NOMO-1 (cell line): ENCODE data around the gene ZNF414.
"Not testable (repeated sequence)": the region's sequence is repeated elsewhere in the genome, so short reads cannot be mapped to it uniquely, and the experiment has no call there.

Experiments used
- DNase-seq, 2 experiments: peaks; one replicate each; lab custom pipeline; 2025; ENCODE audit not compliant: unreplicated experiment in 2 of 2; lab: John Stamatoyannopoulos, UW

Gene ZNF414

DNA sequence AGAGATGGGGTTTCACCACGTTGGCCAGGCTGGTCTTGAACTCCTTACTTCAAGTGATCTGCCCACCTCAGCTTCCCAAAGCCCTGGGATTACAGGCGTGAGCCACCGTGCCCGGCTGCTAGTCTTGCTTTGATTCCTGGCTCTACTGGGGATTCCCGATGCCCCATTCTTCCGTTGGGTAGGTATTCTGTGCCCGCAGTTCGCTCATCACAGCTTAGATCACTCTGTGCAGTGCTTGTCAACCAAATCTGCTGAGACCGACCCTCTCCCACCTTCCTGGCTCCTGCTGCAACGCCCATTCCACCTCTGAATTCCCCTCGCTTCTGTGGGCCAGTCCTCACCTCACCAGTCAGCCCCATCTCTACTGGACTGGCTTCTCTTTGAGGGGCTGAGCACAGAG lies 4.6 kb upstream of the ZNF414 start:
- DNase-seq = no peak

DNA sequence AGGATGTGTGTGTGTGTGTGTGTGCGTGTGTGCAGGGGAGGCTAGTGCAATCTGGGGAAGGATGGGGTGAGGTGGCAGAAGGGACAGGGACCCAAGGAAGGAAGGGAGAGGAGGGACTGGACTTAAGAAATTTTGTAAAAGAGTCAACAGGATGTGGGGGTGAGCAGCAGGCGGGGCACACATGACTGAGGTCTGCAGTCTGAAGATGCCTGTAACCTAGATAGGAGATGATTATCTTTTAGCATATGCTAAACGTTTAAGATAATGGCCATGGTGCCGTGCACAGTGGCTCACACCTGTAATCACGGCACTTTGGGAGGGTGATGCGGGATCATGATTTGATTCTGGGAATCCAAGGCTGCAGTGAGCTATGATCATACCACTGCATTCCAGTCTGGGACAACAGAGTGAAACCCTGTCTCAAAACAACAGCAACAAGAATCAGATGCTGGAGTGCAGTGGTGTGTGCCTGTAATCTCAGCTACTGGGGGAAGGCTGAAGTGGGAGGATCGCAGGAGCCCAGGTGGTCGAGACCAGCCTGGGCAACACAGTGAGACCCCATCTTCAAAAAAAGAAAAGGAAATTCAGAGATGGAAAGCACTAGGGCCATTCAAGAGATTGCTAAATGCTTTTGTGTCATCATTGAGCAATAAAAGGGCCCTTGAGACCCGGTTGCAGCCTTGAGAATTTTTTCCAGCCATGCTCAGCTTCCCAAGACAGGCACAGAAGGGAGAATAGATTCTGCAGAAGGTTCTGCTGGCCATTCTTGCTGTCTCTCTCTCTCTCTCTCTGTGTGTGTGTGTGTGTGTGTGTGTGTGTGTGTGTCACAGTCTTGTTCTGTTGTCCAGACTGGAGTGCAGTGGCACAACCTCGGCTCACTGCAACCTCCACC lies 3.8 kb upstream of the ZNF414 start:
- peak; percentile 65 to 79 for DNase-seq

DNA sequence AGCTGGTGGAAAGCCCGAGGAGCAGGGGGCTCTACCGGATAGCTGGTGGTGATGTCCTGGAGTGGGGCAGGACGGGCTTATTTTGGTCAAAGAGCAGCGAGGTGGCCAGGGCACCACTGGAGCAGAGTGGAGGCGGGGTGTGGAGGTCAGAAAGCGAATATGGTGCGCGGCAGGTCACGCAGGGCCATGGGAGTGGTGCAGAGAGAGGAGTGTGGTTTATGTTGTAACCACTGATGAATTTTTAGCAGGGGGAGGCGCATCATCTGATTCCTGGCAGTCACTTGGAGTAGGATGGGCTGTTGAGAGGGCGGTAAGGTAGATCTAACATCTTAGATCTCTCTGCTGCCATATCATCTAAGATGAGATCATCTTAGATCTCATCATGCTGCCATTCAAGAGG lies 1.4 kb upstream of the ZNF414 start:
- DNase-seq = peak; percentile 82 to 86

DNA sequence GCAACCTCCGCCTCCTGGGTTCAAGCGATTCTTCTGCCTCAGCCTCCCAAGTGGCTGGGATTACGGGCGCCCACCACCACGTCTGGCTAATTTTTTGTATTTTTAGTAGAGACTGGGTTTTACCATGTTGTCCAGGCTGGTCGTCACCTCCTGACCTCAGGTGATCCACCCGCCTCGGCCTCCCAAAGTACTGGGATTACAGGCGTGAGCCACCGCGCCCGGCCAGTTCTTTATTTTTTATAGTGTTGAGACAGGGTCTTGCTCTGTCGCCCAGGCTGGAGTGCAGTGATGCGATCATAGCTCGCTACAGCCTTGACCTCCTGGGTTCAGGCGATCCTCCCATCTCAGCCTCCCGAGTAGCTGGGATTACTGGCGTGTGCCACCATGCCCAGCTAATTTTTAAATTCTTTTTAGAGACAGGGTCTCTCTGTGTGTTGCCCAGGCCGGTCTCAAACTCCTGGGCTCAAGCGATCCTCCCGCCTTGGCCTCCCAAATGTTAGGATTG lies 590 bp upstream of the ZNF414 start:
- DNase-seq = not testable (repeated sequence)

DNA sequence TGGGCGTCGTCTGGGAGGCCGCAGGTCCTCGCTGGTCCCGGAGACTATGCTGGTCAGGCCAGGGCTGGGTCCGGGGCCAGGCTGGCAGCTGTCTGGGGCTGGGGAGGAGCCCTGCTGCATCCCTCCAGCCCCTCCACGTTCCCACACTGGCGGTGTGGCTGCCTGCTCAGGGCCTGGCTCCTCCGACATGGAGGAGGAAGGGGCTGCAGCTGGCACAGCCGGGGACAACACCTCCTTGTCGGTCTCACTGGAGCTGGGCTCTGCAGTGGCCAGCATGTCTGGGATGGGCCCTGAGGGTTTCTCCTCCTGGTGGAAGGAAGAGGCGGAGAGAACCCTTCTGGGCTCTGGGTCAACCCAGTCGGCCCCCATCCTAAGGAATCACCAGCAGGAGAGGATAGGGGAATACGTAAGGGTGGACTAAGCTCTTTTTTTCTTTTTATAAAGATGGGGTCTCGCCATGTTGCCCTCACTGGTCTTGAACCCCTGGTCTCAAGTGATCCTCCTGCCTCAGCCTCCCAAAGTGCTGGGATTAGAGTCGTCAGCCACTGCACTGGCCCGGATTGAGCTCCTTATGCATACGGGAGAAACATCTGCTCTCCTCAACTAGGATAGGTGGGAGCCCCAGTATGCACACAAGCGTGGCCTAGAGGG lies 806 bp downstream of the ZNF414 start:
- DNase-seq = no peak

DNA sequence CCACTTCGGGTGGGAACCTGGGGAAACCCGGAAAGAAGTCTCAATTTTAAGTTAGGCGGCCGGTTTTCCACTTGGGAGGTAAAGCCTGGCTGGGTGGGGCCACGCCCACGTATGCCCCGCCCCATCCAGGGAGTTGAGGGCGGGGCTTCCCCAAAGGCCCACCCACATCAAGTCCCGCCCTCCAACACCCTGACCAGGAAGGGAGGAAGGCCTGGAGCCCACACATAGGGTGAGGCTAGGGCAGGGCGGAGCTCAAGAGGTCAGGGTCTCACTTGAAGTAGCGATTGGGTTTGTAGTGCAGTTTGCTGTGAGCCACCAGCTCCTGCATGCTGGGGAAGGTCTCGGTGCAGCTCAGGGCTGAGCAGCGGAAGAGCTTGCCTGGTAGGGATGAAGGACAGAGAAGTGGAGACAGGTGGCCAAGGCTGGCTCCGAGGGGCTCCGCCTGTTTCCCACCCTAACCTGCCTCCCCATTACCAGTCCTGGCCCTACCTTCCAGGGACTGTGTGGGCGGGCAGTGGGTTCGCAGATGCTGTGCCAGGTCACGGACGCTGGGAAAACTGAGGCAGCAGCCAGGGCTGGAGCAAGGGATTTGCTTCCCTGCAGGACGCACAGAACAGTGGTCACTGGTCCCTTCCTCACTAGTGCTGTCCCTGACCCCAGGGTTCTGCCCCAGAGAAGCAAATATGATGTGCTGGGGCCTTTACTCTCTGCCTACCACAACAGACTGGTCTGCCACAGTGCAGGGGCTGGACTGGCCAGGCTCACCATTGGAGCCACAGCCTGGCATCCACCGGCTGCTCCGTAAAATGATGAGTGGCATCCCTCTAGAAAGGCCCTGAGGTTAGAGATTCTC lies 1.6 kb downstream of the ZNF414 start:
- DNase-seq = no peak

DNA sequence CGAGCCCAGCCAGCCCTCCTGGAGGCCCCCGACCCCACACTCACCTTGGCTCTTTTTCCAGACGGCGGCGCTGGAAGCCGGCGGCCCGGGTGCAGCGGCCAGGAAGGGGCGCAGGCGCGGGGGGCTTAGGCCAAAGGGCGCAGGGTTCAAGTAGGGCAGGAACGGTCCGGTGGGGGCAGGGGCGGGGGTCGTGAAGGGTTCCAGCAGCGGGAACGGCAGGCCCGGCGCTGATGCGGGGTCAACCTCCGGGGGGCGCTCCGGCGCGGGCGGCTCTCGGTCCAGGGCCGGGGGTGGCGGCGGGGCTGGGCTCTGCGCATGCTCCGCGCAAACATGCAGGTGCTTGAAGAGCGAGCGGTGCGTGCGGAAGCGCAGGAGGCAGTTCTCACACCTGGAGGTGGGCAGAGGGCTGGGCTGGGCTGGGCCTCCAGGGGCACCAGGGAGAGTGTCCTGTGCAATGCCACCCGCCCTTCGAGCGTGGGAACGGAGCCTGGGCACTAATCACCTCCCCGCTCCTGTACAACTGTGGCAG lies 2.3 kb downstream of the ZNF414 start:
- no peak for DNase-seq

DNA sequence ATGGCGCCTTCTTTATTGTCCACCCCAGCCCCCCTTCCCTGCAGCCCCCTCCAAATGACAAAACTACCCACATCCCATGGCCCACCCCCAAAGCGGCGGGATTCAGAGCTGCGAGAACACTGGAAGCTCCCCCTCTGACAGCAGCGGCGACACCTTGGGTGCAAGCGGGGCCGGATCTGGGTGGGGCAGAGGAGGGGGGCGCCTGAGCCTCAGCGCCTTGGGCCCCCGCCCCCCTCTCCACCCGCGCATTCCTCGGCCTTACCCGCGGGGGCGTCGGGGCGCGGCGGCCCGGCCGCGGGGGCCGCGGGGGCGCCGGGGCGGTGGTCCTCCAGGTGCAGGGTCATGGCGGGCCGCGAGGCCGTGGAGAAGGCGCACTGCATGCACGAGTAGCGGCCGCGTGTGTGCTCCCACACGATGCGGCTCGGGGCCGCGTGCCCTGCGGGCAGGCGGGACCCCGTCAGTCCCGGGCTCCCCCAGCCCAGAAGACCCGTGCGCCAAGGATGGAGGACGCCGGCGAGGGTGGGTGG lies 3.3 kb downstream of the ZNF414 start:
- no peak for DNase-seq

DNA sequence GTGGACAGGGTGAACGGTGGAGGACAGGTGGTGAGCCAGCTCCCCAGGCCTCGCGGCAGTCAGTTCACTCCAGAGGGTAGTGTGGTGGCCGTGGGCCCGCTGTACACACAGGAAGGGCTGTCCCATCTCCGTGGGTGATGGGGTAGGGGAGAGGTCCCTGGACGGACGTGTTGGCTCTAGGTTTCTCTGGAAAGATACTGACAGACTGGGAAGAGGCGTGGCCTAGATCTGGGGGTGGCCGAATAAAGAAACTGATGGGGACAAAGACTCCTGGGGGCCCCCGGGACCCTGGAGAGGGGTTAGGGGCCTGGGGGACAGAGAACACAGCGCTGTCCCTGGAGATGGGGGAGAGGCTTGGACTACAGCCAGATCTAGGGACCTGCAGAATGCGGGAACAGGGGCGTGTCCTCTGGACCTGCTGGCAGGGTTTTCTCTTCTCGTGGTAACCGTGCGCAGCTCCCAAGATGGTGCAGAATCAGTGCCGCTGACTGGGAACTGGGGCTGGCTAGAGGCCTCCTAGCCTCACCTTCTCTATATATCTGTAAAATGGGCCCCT lies 7.5 kb downstream of the ZNF414 start:
- DNase-seq = no peak

DNA sequence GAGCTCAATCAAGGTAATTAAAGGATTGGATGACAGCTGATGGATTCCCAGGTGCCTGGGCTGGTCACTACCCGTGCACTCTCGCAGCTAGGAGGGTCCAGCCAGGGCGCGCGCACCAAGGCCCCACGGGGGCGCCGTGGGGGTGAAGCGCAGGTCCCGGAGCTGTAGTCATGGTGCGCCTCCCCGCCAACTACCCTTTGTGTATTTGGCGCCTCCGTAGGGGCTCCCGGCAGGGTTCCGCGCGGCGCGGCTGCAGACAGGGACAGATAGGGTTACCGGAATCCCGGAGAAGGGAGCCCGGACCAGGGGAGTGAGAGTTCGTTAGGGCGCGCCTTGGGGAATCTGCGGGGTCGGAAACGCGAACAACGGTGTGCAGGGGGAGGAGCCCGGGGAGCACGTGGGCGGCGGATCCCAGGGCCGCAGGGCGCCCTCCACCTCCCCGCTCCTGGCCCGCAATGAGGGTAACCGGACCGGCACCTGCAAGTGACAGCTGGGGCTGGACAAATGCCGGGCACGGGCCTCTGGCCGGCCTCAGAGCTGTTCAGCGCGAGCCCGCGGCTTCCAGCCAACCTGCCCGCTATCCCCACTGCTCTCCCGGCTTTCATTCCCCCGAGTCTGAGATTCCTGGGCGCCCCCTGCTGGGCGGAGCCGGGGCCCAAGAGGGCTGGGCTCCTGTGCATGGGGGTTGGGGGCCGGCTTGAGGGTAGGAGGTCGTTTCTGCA lies 8.1 kb downstream of the ZNF414 start:
- DNase-seq = peak; percentile 61 to 69

DNA sequence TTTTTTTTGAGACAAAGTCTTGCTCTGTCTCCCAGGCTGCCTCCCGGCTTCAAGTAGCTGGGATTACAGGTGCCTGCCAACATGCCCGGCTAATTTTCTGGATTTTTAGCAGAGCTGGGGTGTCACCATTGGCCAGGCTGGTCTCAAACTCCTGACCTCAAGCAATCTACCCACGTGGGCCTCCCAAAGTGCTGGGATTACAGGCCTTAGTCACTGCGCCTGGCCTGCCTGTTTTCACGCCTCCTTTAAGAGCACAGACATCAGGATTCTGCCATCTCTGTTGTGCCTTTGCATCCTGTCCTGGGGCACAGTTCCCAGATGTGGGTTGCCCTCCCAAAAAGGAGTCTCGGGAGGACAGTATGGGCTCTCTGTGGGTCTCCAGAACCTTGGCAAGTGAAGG lies 9.0 kb downstream of the ZNF414 start:
- no peak for DNase-seq

DNA sequence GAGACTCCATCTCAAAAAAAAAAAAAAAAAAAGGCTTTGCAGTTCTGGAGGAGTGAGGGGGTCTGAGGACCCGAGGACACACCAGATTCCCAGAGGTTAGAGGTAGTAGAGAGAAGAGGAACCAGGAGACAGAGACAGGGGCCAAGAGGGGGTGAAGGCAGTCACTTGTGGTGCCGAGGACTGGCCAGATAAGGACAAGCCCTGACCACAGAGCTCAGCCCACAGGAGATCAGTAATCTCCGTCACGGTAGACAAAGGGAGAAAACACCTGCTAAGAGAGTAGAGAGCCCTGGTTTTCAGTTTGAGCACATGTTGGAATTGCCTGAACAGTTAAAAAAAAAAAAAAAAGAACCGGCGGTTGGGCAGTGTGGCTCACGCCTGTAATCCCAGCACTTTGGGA lies 9.8 kb downstream of the ZNF414 start:
- DNase-seq = peak; percentile 25 to 29

DNA sequence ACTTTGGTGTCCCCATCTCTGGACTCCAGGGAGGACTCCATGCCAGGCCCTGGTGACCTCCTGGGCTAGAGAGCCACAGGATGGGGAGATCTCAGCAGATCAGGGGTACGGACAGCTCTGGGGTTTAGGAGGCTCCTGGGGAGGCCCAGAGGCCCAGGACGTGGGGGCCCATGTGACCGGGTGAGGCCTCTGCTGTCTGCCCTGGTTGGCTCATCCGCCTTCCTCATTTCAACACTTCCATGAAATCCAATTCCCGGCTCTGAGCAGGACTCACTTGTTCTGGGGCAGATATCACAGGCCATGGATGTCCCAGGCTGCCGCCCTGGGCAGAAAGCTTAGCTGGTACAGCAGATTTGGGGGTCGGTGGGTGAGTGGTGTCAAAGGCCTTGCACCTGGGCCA lies 10.5 kb downstream of the ZNF414 start:
- no peak for DNase-seq

DNA sequence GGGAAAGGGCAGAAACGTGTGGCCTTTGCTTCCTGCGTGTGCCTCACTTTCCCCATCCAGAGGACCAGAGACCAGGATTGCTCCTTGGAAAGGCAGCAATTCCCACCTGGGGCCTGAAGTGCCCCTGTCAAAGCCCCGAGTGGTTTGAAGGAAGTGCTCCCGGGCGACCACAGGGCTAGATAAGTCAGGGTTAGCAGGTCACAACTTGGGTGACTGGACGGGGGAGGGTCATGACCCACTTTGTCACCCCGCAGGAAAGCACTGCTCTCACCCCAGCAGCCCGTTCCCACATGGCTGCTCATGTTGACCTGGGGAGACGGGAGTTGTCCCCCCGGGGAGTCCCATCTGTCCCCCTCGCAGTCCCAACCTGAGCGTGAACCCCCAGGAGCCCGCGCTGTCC lies 12.0 kb downstream of the ZNF414 start:
- DNase-seq = no peak

DNA sequence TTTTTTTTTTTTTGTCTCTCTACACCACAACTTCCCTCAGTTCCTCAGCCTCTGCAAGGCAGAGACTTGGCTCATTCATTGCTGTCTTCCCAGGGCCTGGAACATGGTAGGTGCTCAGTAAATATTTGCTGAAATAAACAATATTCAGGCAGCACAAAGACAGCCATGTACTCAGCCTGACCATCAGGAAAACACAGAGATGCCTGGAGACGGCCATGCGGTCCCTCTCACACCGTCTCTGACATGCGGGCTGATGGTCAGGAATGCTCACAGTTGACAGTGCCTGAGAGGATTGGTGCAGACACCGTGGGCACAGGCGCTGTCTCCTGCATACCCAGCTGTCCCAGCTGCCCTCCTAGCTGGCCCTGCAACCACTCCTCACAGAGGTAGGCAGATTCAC lies 12.5 kb downstream of the ZNF414 start:
- DNase-seq = peak in 1 of 2 experiments; percentile 27

DNA sequence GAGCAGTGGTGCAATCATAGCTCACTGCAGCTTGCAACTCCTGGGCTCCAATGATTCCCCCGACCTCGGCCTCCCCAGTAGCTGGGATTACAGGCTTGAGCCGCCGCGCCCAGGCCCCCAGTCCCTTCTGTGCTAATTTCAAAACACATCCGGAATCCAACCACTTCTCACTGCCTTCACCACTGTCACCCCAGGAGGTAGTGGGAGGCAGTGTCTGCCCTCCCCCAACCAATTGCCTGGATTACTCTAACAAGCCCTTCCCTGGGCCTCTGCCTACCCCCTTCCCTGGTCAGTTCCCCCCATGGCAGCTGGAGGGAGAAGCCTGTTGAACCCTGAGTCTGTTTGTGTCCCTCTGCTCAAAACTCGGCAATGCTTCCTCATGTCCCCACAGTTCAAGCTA lies 13.8 kb downstream of the ZNF414 start:
- DNase-seq = peak; percentile 81 to 92

DNA sequence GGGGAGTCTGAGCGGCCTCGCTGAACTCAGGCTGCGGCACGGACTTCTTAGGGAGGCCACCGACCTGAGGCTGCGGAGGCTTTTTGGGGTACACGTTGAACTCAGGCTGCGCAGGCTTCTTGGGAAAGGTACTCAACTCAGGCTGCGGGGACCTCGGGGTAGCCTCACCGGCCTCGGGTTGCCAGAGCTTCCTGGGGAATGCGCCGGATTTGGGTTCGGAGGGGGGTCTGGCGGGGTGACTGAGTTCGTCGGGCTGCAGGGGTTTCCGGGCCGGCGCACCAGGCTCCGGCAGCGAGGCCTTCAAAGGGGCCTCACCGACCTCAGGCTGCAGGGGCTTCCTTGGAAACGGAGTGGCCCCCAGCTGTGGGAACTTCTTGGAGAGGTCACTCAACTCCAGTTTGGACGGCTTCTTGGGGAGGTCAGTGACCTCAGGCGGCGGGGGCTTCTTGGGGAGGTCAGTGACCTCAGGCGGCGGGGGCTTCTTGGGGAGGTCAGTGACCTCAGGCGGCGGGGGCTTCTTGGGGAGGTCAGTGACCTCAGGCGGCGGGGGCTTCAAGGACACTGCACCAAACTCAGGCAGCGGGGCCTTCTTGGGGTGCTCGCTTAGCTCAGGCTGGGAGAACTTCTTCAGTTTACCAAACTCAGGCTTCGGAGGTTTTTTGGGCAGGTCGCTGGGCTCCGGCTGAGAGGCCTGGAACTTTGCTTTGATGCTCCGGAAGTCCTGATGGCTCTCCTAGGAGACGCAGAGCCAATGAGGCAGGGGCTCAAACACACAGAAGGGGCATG lies 14.7 kb downstream of the ZNF414 start:
- DNase-seq = no peak

DNA sequence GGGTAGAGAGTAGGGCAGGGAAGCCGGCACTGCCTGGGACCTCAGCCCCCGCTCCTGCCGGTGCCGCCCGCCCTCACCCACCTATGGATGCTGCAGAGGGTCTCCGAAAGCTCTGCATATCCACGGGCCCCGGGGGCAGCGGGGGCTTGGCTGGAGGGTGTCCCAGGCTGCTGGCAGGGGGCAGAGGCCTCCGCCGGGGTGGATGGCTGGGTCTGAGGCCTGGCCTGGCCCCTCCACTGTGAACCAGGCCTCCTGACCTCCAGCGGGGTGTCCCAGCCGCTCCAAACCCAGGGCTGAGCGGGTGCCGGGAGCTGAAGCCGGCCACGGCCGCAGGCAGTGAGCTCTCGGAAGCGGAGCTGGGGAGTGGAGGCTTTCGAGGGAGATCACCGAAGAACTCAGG lies 15.7 kb downstream of the ZNF414 start:
- DNase-seq = no peak

DNA sequence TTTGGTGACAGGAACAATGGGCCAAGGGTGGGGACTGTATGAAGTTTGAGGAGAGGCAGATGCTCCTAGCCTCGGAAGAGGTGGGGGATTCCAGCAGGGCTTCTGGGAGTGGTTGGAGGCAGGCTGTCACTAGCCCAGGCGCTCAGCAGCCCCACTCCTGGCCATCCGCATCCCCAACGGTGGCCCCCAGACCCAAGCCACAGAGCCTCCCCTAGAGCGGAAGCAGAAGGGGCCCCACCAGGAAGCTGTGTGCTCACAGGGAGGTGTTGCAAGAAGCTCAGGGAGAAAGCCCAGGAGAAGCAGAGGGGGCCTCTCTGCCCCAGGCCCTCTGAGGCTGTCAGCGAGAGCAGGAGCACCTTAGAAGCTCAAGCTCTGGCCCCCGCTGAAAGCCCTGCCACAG lies 19.8 kb downstream of the ZNF414 start:
- peak; percentile 91 to 93 for DNase-seq
